MCF 10A (cell line): ENCODE data around the gene ADH6. TPM values are rescaled to one million over a fixed set of nuclear protein-coding genes. Genes with fewer than 3 reads are reported as not detected.

Experiments used
- Bru-seq: library from RNA; stranded (reverse); fragments of 400-500 nt; gene quantifications from one replicate; lab custom pipeline; 2021; lab: Mats Ljungman, UMichigan
- BruChase-seq, 2 experiments: library from RNA; stranded (reverse); fragments of 400-500 nt; gene quantifications; one replicate each; lab custom pipeline; 2021; lab: Mats Ljungman, UMichigan
- BruUV-seq: library from RNA; stranded (reverse); fragments of 400-500 nt; replicated peaks from 2 replicates; lab custom pipeline; 2021; lab: Mats Ljungman, UMichigan
- CTCF ChIA-PET: fragments of 300-600 bp; sonication (Branson Sonifier 250); formaldehyde crosslinking; extraction: SDS; loops from one replicate; lab custom pipeline; 2021; ENCODE audit warnings: antibody characterized with exemption, inconsistent platforms; lab: Yijun Ruan, JAX
- POLR2A ChIA-PET: fragments of 300-600, 350-650 bp; sonication (Branson Sonifier 250); formaldehyde crosslinking; extraction: SDS; loops from one replicate; lab custom pipeline; 2020; ENCODE audit warnings: antibody characterized with exemption, inconsistent platforms; lab: Yijun Ruan, JAX
- DNase-seq: peaks from one replicate; pipeline ENCODE4 v3.0.0-alpha.2; 2018; ENCODE audit not compliant: unreplicated experiment
- H3K27ac Mint-ChIP-seq: one replicate; pipeline ENCODE4 v1.8.0; 2022; ENCODE audit warnings: mild to moderate bottlenecking, low read depth, mixed read lengths; ENCODE audit not compliant: unreplicated experiment
- H3K27me3 Mint-ChIP-seq: one replicate; pipeline ENCODE4 v1.8.0; 2022; ENCODE audit warnings: mixed read lengths; ENCODE audit not compliant: insufficient read depth, unreplicated experiment
- H3K36me3 Mint-ChIP-seq: one replicate; pipeline ENCODE4 v1.8.0; 2022; ENCODE audit warnings: mild to moderate bottlenecking, moderate library complexity, mixed read lengths; ENCODE audit not compliant: insufficient read depth, unreplicated experiment
- H3K4me1 Mint-ChIP-seq: one replicate; pipeline ENCODE4 v1.8.0; 2022; ENCODE audit warnings: mixed read lengths; ENCODE audit not compliant: insufficient read depth, unreplicated experiment
- H3K4me3 Mint-ChIP-seq: one replicate; pipeline ENCODE4 v1.8.0; 2022; ENCODE audit warnings: mild to moderate bottlenecking, moderate library complexity, mixed read lengths; ENCODE audit not compliant: unreplicated experiment
- H3K9me3 Mint-ChIP-seq: one replicate; pipeline ENCODE4 v1.8.0; 2022; ENCODE audit warnings: mixed read lengths; ENCODE audit not compliant: unreplicated experiment
- intact Hi-C: fragments of 100-400 bp; cut with micrococcal nuclease; formaldehyde crosslinking; loops from 2 replicates; pipeline ENCODE4 v1.14.1; 2022
- long read RNA-seq: library from polyadenylated mRNA; stranded (forward); transcript quantifications from one replicate; pipeline ENCODE4 v2.0.0, GENCODE V29; 2022
- total RNA-seq: library from RNA; stranded (reverse); gene quantifications from 2 replicates; pipeline ENCODE4 v1.2.3, GENCODE V29; 2022
- TF ChIP-seq, protein P1 (sequence below): fragments of 200-600 bp; IDR thresholded peaks from one replicate; pipeline ENCODE4 v1.8.0; 2022; ENCODE audit warnings: antibody characterized with exemption, mild to moderate bottlenecking; ENCODE audit not compliant: unreplicated experiment

Gene ADH6
- not detected in 2 replicates for total RNA-seq
- not detected for Bru-seq, nascent RNA
- BruChase-seq, experiment 1, labeled RNA remaining after a 6-hour chase: not detected
- BruChase-seq, experiment 2, labeled RNA remaining after a 2-hour chase: not detected
- long read RNA-seq: 0 reads

DNA sequence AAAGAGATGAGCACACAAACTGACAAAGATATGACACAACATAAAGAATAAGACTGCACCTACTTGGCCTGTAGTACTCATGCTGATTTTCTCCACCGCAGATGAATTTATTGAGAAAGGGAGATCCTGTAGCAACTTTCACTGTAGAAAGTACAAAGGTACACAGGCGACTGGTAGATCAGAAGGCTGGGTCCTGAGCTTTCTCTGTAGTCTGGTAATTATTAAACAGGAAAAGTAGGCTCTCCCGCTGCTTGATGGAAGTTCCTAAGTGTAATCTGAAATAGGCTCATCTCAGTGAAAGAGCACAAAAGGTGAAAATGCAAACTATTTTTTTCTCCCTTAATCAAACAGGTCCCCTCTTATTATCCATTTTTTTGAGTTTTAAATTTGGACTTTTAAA, at the start of gene ADH6:
TSS of gene ADH6 (minus strand) at position 175 of the 400 bp plus-strand sequence. CDS start at position 81, 94 bp downstream.
- intact Hi-C loops: no loop called here
- DNase-seq: no peak
- Mint-ChIP-seq H3K27ac (no peak within 1 kb of the TSS), H3K9me3 (peaks cover 7% of the 10 kb centered on the region), H3K4me3 (no peak within 1 kb of the TSS), H3K4me1 (no peaks in the 10 kb centered on the region), H3K27me3 (no peaks in the 10 kb centered on the region), H3K36me3 (peaks cover 6% of the 10 kb centered on the region)
- TF ChIP-seq, protein P1, sequence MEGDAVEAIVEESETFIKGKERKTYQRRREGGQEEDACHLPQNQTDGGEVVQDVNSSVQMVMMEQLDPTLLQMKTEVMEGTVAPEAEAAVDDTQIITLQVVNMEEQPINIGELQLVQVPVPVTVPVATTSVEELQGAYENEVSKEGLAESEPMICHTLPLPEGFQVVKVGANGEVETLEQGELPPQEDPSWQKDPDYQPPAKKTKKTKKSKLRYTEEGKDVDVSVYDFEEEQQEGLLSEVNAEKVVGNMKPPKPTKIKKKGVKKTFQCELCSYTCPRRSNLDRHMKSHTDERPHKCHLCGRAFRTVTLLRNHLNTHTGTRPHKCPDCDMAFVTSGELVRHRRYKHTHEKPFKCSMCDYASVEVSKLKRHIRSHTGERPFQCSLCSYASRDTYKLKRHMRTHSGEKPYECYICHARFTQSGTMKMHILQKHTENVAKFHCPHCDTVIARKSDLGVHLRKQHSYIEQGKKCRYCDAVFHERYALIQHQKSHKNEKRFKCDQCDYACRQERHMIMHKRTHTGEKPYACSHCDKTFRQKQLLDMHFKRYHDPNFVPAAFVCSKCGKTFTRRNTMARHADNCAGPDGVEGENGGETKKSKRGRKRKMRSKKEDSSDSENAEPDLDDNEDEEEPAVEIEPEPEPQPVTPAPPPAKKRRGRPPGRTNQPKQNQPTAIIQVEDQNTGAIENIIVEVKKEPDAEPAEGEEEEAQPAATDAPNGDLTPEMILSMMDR: no peak
- ChIA-PET CTCF (interaction anchor here (0.6 to 1.0 kb wide), 3 partner anchors 186 to 851 kb away, joined by 3 to 6 read pairs (median 4); no protein-coding TSS in a partner anchor), POLR2A (interaction anchor here (0.7 kb wide), 2 partner anchors 122 to 134 kb away, joined by 3 read pairs; no protein-coding TSS in a partner anchor)
- no TSS peak for BruUV-seq

DNA sequence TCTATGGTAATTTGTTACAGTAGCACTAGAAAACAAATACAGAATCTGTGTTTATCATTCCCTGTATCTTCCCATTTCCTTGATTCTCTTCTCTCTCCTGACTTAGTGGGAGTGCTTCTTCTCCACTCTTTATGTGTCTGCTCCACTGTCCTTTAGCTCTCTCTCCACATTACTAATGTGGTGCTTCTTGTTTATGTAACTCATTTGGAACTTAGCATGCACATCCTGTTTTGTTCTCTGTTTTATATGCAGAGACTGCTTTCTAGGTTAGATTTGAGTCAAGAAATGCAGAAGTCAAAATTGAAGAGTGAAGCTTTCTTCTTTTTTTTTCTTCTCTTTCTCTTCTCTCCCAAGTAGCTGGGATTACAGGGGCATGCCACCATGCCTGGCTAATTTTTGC, 45.9 kb upstream of the ADH6 start:
- Mint-ChIP-seq H3K4me3 (no peak overlapping the region), H3K27me3 (no peaks in the 10 kb centered on the region), H3K27ac (no peak overlapping the region), H3K4me1 (no peaks in the 10 kb centered on the region), H3K9me3 (peaks cover 8% of the 10 kb centered on the region), H3K36me3 (peaks cover 5% of the 10 kb centered on the region)
- no peak for DNase-seq
- intact Hi-C loops: no loop called here
- ChIA-PET POLR2A (interaction anchor here (0.7 kb wide), 2 partner anchors 8 to 87 kb away, joined by 3 to 4 read pairs; no protein-coding TSS in a partner anchor), CTCF (interaction anchor here (0.5 to 0.8 kb wide), 2 partner anchors 37 to 112 kb away, joined by 3 to 5 read pairs; no protein-coding TSS in a partner anchor)
- TF ChIP-seq, protein P1: no peak
- BruUV-seq: no TSS peak

DNA sequence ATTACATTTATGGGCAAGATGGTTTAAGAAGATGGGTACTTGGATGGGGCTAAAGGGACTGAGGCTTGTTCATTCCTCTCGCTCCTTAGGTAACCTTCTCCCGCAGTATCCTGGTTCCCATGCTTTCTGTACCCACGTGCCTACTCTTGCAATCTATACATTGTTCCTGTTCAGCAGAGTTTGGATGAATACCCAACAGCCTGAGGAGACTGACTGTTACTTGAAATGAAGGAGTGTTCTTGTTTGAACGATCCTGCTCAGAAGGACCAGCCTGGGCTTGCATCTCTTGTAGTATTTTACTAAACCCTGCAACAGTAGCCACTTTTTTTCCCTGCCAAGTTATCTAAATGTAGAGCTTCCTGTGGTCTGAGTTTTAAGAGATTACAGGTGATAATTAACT, 33.7 kb upstream of the ADH6 start:
- Mint-ChIP-seq H3K27me3 (no peaks in the 10 kb centered on the region), H3K27ac (peak overlapping the region; percentile 66), H3K36me3 (no peaks in the 10 kb centered on the region), H3K4me1 (peaks cover 5% of the 10 kb centered on the region), H3K4me3 (no peak overlapping the region), H3K9me3 (no peaks in the 10 kb centered on the region)
- no peak for DNase-seq
- no TSS peak for BruUV-seq
- CTCF ChIA-PET: no interaction called here
- TF ChIP-seq, protein P1: no peak
- POLR2A ChIA-PET: interaction anchor here (0.6 to 0.7 kb wide), 2 partner anchors 112 to 255 kb away, joined by 3 to 5 read pairs; no protein-coding TSS in a partner anchor
- intact Hi-C loops: no loop called here

DNA sequence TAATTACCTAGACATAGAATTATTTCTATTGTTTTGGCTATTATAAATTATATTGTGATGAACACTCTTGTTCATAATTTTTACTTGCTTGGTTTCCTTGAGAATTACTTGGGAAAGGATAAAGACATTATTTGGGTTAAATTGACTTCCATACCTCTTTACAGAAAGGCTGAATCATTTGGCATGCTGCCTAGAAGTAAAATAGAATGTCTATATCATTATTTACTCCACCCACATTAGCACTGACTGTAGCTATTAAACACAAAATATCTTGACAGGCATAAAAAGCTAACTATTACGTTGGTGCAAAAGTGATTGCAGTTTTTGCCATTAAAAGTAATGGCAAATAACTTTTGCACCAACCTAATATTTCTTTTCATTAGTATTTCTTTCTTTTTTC, 29.7 kb upstream of the ADH6 start:
- peak; percentile 43 for DNase-seq

More for the DNA sequence above, 29.7 kb upstream of the ADH6 start:
- Mint-ChIP-seq H3K36me3 (no peaks in the 10 kb centered on the region), H3K4me3 (no peak overlapping the region), H3K9me3 (peaks cover 23% of the 10 kb centered on the region), H3K27ac (no peak overlapping the region), H3K4me1 (peaks cover 5% of the 10 kb centered on the region), H3K27me3 (no peaks in the 10 kb centered on the region)
- BruUV-seq: no TSS peak
- ChIA-PET POLR2A (no interaction called here), CTCF (no interaction called here)
- TF ChIP-seq, protein P1: no peak
- intact Hi-C loops: no loop called here
